Hepatocyte (in vitro differentiated cells): ENCODE measurements around the gene MTR.

Experiments
- EZH2phosphoT487 ChIP-seq: fragments of 200-600 bp; sonication (generic); IDR thresholded peaks from one replicate; pipeline ENCODE4 v1.6.1; 2018; ENCODE audit warnings: antibody characterized with exemption, mild to moderate bottlenecking, low read depth, moderate library complexity; ENCODE audit not compliant: unreplicated experiment, severe bottlenecking
- TF ChIP-seq, protein P1 (sequence below): fragments of 200-600 bp; sonication (generic); IDR thresholded peaks from 2 replicates; pipeline ENCODE4 v1.5.1; 2016; ENCODE audit warnings: antibody characterized with exemption, mild to moderate bottlenecking; ENCODE audit not compliant: poor library complexity

DNA sequence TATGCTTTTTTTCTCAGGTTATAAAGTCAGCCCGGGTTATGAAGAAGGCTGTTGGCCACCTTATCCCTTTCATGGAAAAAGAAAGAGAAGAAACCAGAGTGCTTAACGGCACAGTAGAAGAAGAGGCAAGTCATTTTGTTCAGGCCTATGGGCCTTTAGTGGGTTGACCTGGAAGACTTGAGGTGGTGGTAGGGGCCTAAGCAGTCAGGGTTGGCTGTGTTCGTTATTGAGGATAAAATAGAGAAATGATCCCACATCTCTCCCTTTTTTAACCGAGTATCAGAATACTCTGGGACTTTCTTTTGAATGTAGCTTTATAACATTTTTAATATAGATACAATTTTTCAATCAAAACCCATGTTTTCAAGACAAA is 67.1 kb downstream of the MTR start:
- no peak for TF ChIP-seq EZH2phosphoT487
- TF ChIP-seq, protein P1, sequence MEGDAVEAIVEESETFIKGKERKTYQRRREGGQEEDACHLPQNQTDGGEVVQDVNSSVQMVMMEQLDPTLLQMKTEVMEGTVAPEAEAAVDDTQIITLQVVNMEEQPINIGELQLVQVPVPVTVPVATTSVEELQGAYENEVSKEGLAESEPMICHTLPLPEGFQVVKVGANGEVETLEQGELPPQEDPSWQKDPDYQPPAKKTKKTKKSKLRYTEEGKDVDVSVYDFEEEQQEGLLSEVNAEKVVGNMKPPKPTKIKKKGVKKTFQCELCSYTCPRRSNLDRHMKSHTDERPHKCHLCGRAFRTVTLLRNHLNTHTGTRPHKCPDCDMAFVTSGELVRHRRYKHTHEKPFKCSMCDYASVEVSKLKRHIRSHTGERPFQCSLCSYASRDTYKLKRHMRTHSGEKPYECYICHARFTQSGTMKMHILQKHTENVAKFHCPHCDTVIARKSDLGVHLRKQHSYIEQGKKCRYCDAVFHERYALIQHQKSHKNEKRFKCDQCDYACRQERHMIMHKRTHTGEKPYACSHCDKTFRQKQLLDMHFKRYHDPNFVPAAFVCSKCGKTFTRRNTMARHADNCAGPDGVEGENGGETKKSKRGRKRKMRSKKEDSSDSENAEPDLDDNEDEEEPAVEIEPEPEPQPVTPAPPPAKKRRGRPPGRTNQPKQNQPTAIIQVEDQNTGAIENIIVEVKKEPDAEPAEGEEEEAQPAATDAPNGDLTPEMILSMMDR = no peak
